ENCODE measurements around the gene FLOT2. TPM values are rescaled to one million over a fixed set of nuclear protein-coding genes. Genes with fewer than 3 reads are reported as not detected.

The FLOT2 gene
- total RNA-seq, 1 experiment from 2014 or later: 126 TPM

GRCh38 chr17:28889996-28890395 is 7.5 kb downstream of the FLOT2 start:
- BruUV-seq (replicated peaks): no TSS peak
- ChIA-PET CTCF (interaction anchor here (0.7 kb wide), 2 partner anchors 32 to 122 kb away, joined by 3 to 6 read pairs; no protein-coding TSS in a partner anchor), POLR2A (interaction anchor here (0.5 to 0.7 kb wide), 2 partner anchors 55 to 1040 kb away, joined by 3 read pairs; partner anchors contain the start of gene SSH2)
- Mint-ChIP-seq H3K4me1 (ENCODE audit: insufficient read depth, unreplicated experiment) (peaks cover 11% of the 10 kb centered on the region), H3K9me3 (ENCODE audit: unreplicated experiment) (no peaks in the 10 kb centered on the region), H3K27ac (ENCODE audit: low read depth, unreplicated experiment) (no peak overlapping the region), H3K4me3 (ENCODE audit: unreplicated experiment) (no peak overlapping the region), H3K36me3 (ENCODE audit: insufficient read depth, unreplicated experiment) (peaks cover 45% of the 10 kb centered on the region), H3K27me3 (ENCODE audit: insufficient read depth, unreplicated experiment) (no peaks in the 10 kb centered on the region)
- intact Hi-C loops (cut with micrococcal nuclease): no loop called here
- no peak for TF ChIP-seq CTCF (IDR thresholded peaks at IDR 0.05; ENCODE audit: unreplicated experiment)
- DNase-seq (ENCODE audit: unreplicated experiment): no peak

- ChIA-PET CTCF (no interaction called here), POLR2A (no interaction called here)
- no TSS peak for BruUV-seq (replicated peaks)
- peaks cover 11% of the 10 kb centered on the region for H3K4me1 Mint-ChIP-seq (ENCODE audit: insufficient read depth, unreplicated experiment)
- no peak for TF ChIP-seq CTCF (IDR thresholded peaks at IDR 0.05; ENCODE audit: unreplicated experiment)
- no peak overlapping the region for H3K4me3 Mint-ChIP-seq (ENCODE audit: unreplicated experiment)
- no peak for DNase-seq (ENCODE audit: unreplicated experiment)
- intact Hi-C loops (cut with micrococcal nuclease): no loop called here
- no peaks in the 10 kb centered on the region for H3K27me3 Mint-ChIP-seq (ENCODE audit: insufficient read depth, unreplicated experiment)
- H3K9me3 Mint-ChIP-seq (ENCODE audit: unreplicated experiment): no peaks in the 10 kb centered on the region
- no peak overlapping the region for H3K27ac Mint-ChIP-seq (ENCODE audit: low read depth, unreplicated experiment)
- H3K36me3 Mint-ChIP-seq (ENCODE audit: insufficient read depth, unreplicated experiment): peaks cover 56% of the 10 kb centered on the region
These were observed 8.7 kb downstream of the FLOT2 start for GRCh38 chr17:28888832-28889231.

GRCh38 chr17:28887871-28888471 is 9.6 kb downstream of the FLOT2 start:
- Mint-ChIP-seq H3K27me3 (ENCODE audit: insufficient read depth, unreplicated experiment) (no peaks in the 10 kb centered on the region), H3K36me3 (ENCODE audit: insufficient read depth, unreplicated experiment) (peaks cover 56% of the 10 kb centered on the region), H3K27ac (ENCODE audit: low read depth, unreplicated experiment) (no peak overlapping the region), H3K9me3 (ENCODE audit: unreplicated experiment) (no peaks in the 10 kb centered on the region), H3K4me3 (ENCODE audit: unreplicated experiment) (no peak overlapping the region), H3K4me1 (ENCODE audit: insufficient read depth, unreplicated experiment) (peaks cover 5% of the 10 kb centered on the region)
- no peak for DNase-seq (ENCODE audit: unreplicated experiment)
- CTCF ChIA-PET: no interaction called here
- no TSS peak for BruUV-seq (replicated peaks)
- TF ChIP-seq CTCF (IDR thresholded peaks at IDR 0.05; ENCODE audit: unreplicated experiment): no peak
- intact Hi-C loops (cut with micrococcal nuclease): no loop called here
- POLR2A ChIA-PET: interaction anchor here (0.9 to 1.0 kb wide), 2 partner anchors 9 to 10 kb away, joined by 3 read pairs; partner anchors contain the start of gene FLOT2

- DNase-seq (ENCODE audit: unreplicated experiment): no peak
- H3K4me1 Mint-ChIP-seq (ENCODE audit: insufficient read depth, unreplicated experiment): no peaks in the 10 kb centered on the region
- no TSS peak for BruUV-seq (replicated peaks)
- intact Hi-C loops (cut with micrococcal nuclease): no loop called here
- POLR2A ChIA-PET: interaction anchor here (0.7 kb wide), 1 partner anchor 68 kb away, joined by 3 read pairs; no protein-coding TSS in a partner anchor
- TF ChIP-seq CTCF (IDR thresholded peaks at IDR 0.05; ENCODE audit: unreplicated experiment): no peak
- H3K27me3 Mint-ChIP-seq (ENCODE audit: insufficient read depth, unreplicated experiment): no peaks in the 10 kb centered on the region
- CTCF ChIA-PET: interaction anchor here (0.6 kb wide), 1 partner anchor 63 kb away, joined by 3 read pairs; no protein-coding TSS in a partner anchor
- no peak overlapping the region for H3K4me3 Mint-ChIP-seq (ENCODE audit: unreplicated experiment)
- H3K9me3 Mint-ChIP-seq (ENCODE audit: unreplicated experiment): no peaks in the 10 kb centered on the region
- H3K27ac Mint-ChIP-seq (ENCODE audit: low read depth, unreplicated experiment): peak overlapping the region; percentile 66
- H3K36me3 Mint-ChIP-seq (ENCODE audit: insufficient read depth, unreplicated experiment): peaks cover 54% of the 10 kb centered on the region
These were observed 11.6 kb downstream of the FLOT2 start for GRCh38 chr17:28885951-28886350.
